ENCODE results near the gene USP25. TPM values are rescaled to one million over a fixed set of nuclear protein-coding genes. Genes with fewer than 3 reads are reported as not detected.

The USP25 gene
- total RNA-seq, 1 donor from 2014 or later = 49.9 TPM

- no peak for DNase-seq (ENCODE audit: extremely low spot score, unreplicated experiment)
- Mint-ChIP-seq H3K4me1 (ENCODE audit: unreplicated experiment) (no peaks in the 10 kb centered on the region), H3K9me3 (peaks cover 5% of the 10 kb centered on the region), H3K27me3 (no peaks in the 10 kb centered on the region), H3K36me3 (peaks cover 29% of the 10 kb centered on the region), H3K4me3 (no peak overlapping the region), H3K27ac (no peak overlapping the region)
- no peak for TF ChIP-seq CTCF (conservative IDR thresholded peaks at IDR 0.05)
These were observed 123.3 kb downstream of the USP25 start for GRCh38 chr21:15853126-15853525.

- Mint-ChIP-seq H3K4me1 (ENCODE audit: unreplicated experiment) (no peaks in the 10 kb centered on the region), H3K27ac (no peak overlapping the region), H3K27me3 (no peaks in the 10 kb centered on the region), H3K4me3 (no peak overlapping the region), H3K9me3 (peaks cover 5% of the 10 kb centered on the region), H3K36me3 (peaks cover 24% of the 10 kb centered on the region)
- TF ChIP-seq CTCF (conservative IDR thresholded peaks at IDR 0.05) = no peak
- DNase-seq (ENCODE audit: extremely low spot score, unreplicated experiment) = no peak
These were observed 127.0 kb downstream of the USP25 start for GRCh38 chr21:15856813-15857212.

- no peak overlapping the region for H3K4me3 Mint-ChIP-seq
- no peak for DNase-seq (ENCODE audit: extremely low spot score, unreplicated experiment)
- peaks cover 5% of the 10 kb centered on the region for H3K9me3 Mint-ChIP-seq
- peaks cover 20% of the 10 kb centered on the region for H3K36me3 Mint-ChIP-seq
- H3K4me1 Mint-ChIP-seq (ENCODE audit: unreplicated experiment) = no peaks in the 10 kb centered on the region
- H3K27ac Mint-ChIP-seq = no peak overlapping the region
- TF ChIP-seq CTCF (conservative IDR thresholded peaks at IDR 0.05) = no peak
- H3K27me3 Mint-ChIP-seq = no peaks in the 10 kb centered on the region
These were observed 128.0 kb downstream of the USP25 start for GRCh38 chr21:15857740-15858139.

GRCh38 chr21:15860541-15860940 lies 130.8 kb downstream of the USP25 start:
- no peak for TF ChIP-seq CTCF (conservative IDR thresholded peaks at IDR 0.05)
- H3K36me3 Mint-ChIP-seq = peaks cover 11% of the 10 kb centered on the region
- H3K27ac Mint-ChIP-seq = no peak overlapping the region
- no peak for DNase-seq (ENCODE audit: extremely low spot score, unreplicated experiment)
- H3K27me3 Mint-ChIP-seq = no peaks in the 10 kb centered on the region
- peaks cover 5% of the 10 kb centered on the region for H3K9me3 Mint-ChIP-seq
- no peak overlapping the region for H3K4me3 Mint-ChIP-seq
- H3K4me1 Mint-ChIP-seq (ENCODE audit: unreplicated experiment) = no peaks in the 10 kb centered on the region

GRCh38 chr21:15868940-15869339 lies 139.2 kb downstream of the USP25 start:
- Mint-ChIP-seq H3K36me3 (peaks cover 16% of the 10 kb centered on the region), H3K27ac (no peak overlapping the region), H3K27me3 (no peaks in the 10 kb centered on the region), H3K4me3 (no peak overlapping the region), H3K4me1 (ENCODE audit: unreplicated experiment) (no peaks in the 10 kb centered on the region), H3K9me3 (no peaks in the 10 kb centered on the region)
- no peak for DNase-seq (ENCODE audit: extremely low spot score, unreplicated experiment)
- no peak for TF ChIP-seq CTCF (conservative IDR thresholded peaks at IDR 0.05)

- Mint-ChIP-seq H3K27me3 (no peaks in the 10 kb centered on the region), H3K4me3 (no peak overlapping the region), H3K27ac (no peak overlapping the region), H3K9me3 (no peaks in the 10 kb centered on the region), H3K36me3 (peaks cover 31% of the 10 kb centered on the region), H3K4me1 (ENCODE audit: unreplicated experiment) (no peaks in the 10 kb centered on the region)
- no peak for TF ChIP-seq CTCF (conservative IDR thresholded peaks at IDR 0.05)
- DNase-seq (ENCODE audit: extremely low spot score, unreplicated experiment) = no peak
These were observed 141.0 kb downstream of the USP25 start for GRCh38 chr21:15870819-15871218.

All from type B pancreatic cell (in vitro differentiated cells).